Vagina (tissue), 2 donors: ENCODE measurements around the gene RPP38.
A peak's percentile ranks its signal among the peaks of the same experiment; 100 is the strongest.

Experiments
- POLR2A ChIP-seq, 2 donors: fragments of 450-650 bp; IDR thresholded peaks; one replicate each; pipeline ENCODE4 v1.6.1; 2017; ENCODE audit warnings: antibody characterized with exemption in 2 of 2, mild to moderate bottlenecking in 2 of 2, moderate library complexity in 2 of 2
- POLR2AphosphoS5 ChIP-seq, 2 donors: sonication (generic); formaldehyde crosslinking; IDR thresholded peaks; one replicate each; pipeline ENCODE4 v1.9.0; 2017; ENCODE audit warnings: antibody characterized with exemption in 2 of 2, mild to moderate bottlenecking in 2 of 2, low read depth in 1 of 2; ENCODE audit not compliant: insufficient read depth in 1 of 2
- TF ChIP-seq, protein P1 (sequence below), 3 experiments: fragments of 450-650 bp in 2 of 3; fragments of 200-600 bp in 1 of 3; sonication (generic) in 1 of 3; IDR thresholded peaks; one replicate each; pipeline ENCODE4 v1.5.1; 2017 to 2019; ENCODE audit warnings: antibody characterized with exemption in 3 of 3, mild to moderate bottlenecking in 2 of 3, moderate library complexity in 2 of 3

DNA sequence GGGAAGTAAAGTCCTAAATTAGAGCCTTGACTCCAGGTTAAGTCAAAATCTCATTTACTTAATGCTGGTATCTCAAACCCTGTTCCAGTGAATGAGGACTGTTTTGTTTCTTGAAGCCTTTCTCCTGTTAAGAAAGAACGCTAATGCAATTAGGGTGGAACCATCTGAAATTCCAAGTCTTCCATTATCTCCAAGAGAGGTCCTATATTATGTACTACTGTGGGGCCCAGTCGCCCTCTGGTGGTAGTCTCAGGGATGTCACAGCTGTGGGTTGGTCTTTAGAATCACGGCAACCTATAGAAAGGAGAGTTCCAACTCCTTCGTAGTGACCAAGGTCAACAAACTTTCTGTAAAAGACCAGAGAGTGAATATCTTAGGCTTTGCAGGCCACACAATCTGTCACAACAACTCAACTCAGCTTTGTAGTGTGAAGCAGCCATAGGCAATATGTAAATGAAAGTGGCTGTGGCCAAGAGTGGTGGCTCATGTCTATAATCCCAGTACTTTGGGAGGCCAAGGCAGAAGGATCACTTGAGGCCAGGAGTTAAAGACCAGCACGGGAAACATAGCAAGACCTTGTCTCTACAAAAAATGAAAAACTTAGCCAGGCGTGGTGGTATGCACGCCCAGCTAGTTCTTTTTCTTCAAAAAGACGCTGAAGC, 9.3 kb downstream of the RPP38 start:
- TF ChIP-seq, protein P1, sequence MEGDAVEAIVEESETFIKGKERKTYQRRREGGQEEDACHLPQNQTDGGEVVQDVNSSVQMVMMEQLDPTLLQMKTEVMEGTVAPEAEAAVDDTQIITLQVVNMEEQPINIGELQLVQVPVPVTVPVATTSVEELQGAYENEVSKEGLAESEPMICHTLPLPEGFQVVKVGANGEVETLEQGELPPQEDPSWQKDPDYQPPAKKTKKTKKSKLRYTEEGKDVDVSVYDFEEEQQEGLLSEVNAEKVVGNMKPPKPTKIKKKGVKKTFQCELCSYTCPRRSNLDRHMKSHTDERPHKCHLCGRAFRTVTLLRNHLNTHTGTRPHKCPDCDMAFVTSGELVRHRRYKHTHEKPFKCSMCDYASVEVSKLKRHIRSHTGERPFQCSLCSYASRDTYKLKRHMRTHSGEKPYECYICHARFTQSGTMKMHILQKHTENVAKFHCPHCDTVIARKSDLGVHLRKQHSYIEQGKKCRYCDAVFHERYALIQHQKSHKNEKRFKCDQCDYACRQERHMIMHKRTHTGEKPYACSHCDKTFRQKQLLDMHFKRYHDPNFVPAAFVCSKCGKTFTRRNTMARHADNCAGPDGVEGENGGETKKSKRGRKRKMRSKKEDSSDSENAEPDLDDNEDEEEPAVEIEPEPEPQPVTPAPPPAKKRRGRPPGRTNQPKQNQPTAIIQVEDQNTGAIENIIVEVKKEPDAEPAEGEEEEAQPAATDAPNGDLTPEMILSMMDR (IDR thresholded peaks at IDR 0.05) = peak; percentile 25 to 73 (median 67)
- TF ChIP-seq POLR2AphosphoS5 (IDR thresholded peaks at IDR 0.05; ENCODE audit: insufficient read depth in 1 of 2, low read depth in 1 of 2) (peak in 1 of 2 donors; percentile 21), POLR2A (IDR thresholded peaks at IDR 0.05) (no peak)
